ENCODE data around the gene CNPY1.

GRCh38 chr7:155464948-155465739 is 81.2 kb downstream of the CNPY1 start:
- TF ChIP-seq PCBP1 (IDR thresholded peaks at IDR 0.05; ENCODE audit: low read depth, low read length, poor library complexity, severe bottlenecking) (no peak), ZNF695 (CRISPR knock-in tag; IDR thresholded peaks at IDR 0.05) (no peak), YY1 (IDR thresholded peaks at IDR 0.05; ENCODE audit: borderline replicate concordance in 1 of 3, control insufficient read depth in 1 of 3, extremely low read depth in 1 of 3, insufficient read depth in 3 of 3, insufficient read length in 1 of 3, insufficient replicate concordance in 2 of 3, low read depth in 1 of 3, low read length in 2 of 3) (no peak), E2F5 (CRISPR knock-in tag; IDR thresholded peaks at IDR 0.05) (no peak), BRF2 (IDR thresholded peaks at IDR 0.05; ENCODE audit: borderline replicate concordance, insufficient read depth, insufficient read length) (no peak), NONO (IDR thresholded peaks at IDR 0.05; ENCODE audit: low read depth in 2 of 2, low read length in 1 of 2) (no peak), STAG1 (CRISPR knock-in tag; IDR thresholded peaks at IDR 0.05; ENCODE audit: borderline replicate concordance) (no peak), FOSL1 (tag; conservative IDR thresholded peaks at IDR 0.05) (no peak)
- TF ChIP-seq, protein P1, sequence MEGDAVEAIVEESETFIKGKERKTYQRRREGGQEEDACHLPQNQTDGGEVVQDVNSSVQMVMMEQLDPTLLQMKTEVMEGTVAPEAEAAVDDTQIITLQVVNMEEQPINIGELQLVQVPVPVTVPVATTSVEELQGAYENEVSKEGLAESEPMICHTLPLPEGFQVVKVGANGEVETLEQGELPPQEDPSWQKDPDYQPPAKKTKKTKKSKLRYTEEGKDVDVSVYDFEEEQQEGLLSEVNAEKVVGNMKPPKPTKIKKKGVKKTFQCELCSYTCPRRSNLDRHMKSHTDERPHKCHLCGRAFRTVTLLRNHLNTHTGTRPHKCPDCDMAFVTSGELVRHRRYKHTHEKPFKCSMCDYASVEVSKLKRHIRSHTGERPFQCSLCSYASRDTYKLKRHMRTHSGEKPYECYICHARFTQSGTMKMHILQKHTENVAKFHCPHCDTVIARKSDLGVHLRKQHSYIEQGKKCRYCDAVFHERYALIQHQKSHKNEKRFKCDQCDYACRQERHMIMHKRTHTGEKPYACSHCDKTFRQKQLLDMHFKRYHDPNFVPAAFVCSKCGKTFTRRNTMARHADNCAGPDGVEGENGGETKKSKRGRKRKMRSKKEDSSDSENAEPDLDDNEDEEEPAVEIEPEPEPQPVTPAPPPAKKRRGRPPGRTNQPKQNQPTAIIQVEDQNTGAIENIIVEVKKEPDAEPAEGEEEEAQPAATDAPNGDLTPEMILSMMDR (IDR thresholded peaks at IDR 0.05 in 2 of 3, conservative IDR thresholded peaks at IDR 0.05 in 1 of 3; ENCODE audit: insufficient read depth in 2 of 3, low read depth in 1 of 3, low read length in 3 of 3), result no peak
- TF ChIP-seq, protein P2, sequence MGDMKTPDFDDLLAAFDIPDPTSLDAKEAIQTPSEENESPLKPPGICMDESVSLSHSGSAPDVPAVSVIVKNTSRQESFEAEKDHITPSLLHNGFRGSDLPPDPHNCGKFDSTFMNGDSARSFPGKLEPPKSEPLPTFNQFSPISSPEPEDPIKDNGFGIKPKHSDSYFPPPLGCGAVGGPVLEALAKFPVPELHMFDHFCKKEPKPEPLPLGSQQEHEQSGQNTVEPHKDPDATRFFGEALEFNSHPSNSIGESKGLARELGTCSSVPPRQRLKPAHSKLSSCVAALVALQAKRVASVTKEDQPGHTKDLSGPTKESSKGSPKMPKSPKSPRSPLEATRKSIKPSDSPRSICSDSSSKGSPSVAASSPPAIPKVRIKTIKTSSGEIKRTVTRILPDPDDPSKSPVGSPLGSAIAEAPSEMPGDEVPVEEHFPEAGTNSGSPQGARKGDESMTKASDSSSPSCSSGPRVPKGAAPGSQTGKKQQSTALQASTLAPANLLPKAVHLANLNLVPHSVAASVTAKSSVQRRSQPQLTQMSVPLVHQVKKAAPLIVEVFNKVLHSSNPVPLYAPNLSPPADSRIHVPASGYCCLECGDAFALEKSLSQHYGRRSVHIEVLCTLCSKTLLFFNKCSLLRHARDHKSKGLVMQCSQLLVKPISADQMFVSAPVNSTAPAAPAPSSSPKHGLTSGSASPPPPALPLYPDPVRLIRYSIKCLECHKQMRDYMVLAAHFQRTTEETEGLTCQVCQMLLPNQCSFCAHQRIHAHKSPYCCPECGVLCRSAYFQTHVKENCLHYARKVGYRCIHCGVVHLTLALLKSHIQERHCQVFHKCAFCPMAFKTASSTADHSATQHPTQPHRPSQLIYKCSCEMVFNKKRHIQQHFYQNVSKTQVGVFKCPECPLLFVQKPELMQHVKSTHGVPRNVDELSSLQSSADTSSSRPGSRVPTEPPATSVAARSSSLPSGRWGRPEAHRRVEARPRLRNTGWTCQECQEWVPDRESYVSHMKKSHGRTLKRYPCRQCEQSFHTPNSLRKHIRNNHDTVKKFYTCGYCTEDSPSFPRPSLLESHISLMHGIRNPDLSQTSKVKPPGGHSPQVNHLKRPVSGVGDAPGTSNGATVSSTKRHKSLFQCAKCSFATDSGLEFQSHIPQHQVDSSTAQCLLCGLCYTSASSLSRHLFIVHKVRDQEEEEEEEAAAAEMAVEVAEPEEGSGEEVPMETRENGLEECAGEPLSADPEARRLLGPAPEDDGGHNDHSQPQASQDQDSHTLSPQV (IDR thresholded peaks at IDR 0.05), result no peak

Measured in K562 (cell line).